ENCODE measurements around the gene ILF3.
A peak's percentile ranks its signal among the peaks of the same experiment; 100 is the strongest.
"Not testable (repeated sequence)": the region's sequence is repeated elsewhere in the genome, so short reads cannot be mapped to it uniquely, and the experiment has no call there.

ILF3 gene

GRCh38 chr19:10654610-10655456 lies 687 bp downstream of the ILF3 start:
- Histone ChIP-seq H3K9me3 (no peaks in the 10 kb centered on the region), H3K36me3 (peaks cover 40% of the 10 kb centered on the region), H3K4me2 (peak overlapping the region; percentile 95), H3K9ac (peak overlapping the region; percentile 100), H3K4me3 (peak overlapping the region; percentile 97), H4K20me1 (peaks cover 52% of the 10 kb centered on the region), H3K27me3 (no peaks in the 10 kb centered on the region), H3K4me1 (peaks cover 59% of the 10 kb centered on the region), H3K27ac (peak overlapping the region; percentile 100)
- TF ChIP-seq Cebpa-rat (IDR thresholded peaks at IDR 0.05) = no peak

- Histone ChIP-seq H4K20me1 (peaks cover 61% of the 10 kb centered on the region), H3K36me3 (peaks cover 48% of the 10 kb centered on the region)
Observed at GRCh38 chr19:10655457-10656312, 1.5 kb downstream of the ILF3 start.

GRCh38 chr19:10660346-10660745 lies 6.2 kb downstream of the ILF3 start:
- Histone ChIP-seq H3K4me2 (peak overlapping the region; percentile 95), H3K27ac (no peak overlapping the region), H3K9ac (peak overlapping the region; percentile 24; the same call in 1 of the 2 replicates), H3K9me3 (no peaks in the 10 kb centered on the region), H4K20me1 (peaks cover 100% of the 10 kb centered on the region), H3K4me3 (no peak overlapping the region), H3K4me1 (peaks cover 96% of the 10 kb centered on the region), H3K27me3 (no peaks in the 10 kb centered on the region), H3K36me3 (peaks cover 76% of the 10 kb centered on the region)
- TF ChIP-seq Cebpa-rat (IDR thresholded peaks at IDR 0.05) = no peak

More at GRCh38 chr19:10655457-10656312, 1.5 kb downstream of the ILF3 start:
- H3K4me3 ChIP-seq = peak overlapping the region; percentile 97
- no peaks in the 10 kb centered on the region for H3K9me3 ChIP-seq
- H3K9ac ChIP-seq = peak overlapping the region; percentile 100
- TF ChIP-seq Cebpa-rat (IDR thresholded peaks at IDR 0.05) = no peak
- H3K4me1 ChIP-seq = peaks cover 68% of the 10 kb centered on the region
- peak overlapping the region; percentile 95 for H3K4me2 ChIP-seq
- H3K27me3 ChIP-seq = no peaks in the 10 kb centered on the region
- peak overlapping the region; percentile 100 for H3K27ac ChIP-seq

GRCh38 chr19:10661946-10662345 lies 7.8 kb downstream of the ILF3 start:
- no peaks in the 10 kb centered on the region for H3K9me3 ChIP-seq
- H3K4me2 ChIP-seq = peak overlapping the region; percentile 95
- peaks cover 76% of the 10 kb centered on the region for H3K36me3 ChIP-seq
- no peak overlapping the region for H3K4me3 ChIP-seq
- H3K9ac ChIP-seq = peak overlapping the region; percentile 42
- TF ChIP-seq Cebpa-rat (IDR thresholded peaks at IDR 0.05) = no peak
- H3K27ac ChIP-seq = 0 out of 2 replicates have a peak overlapping the region, but pooled peaks have one; percentile 44
- no peaks in the 10 kb centered on the region for H3K27me3 ChIP-seq
- H4K20me1 ChIP-seq = peaks cover 100% of the 10 kb centered on the region
- H3K4me1 ChIP-seq = peaks cover 99% of the 10 kb centered on the region

- Histone ChIP-seq H4K20me1 (peaks cover 100% of the 10 kb centered on the region), H3K27ac (peak overlapping the region; percentile 44; the same call in 1 of the 2 replicates), H3K4me1 (peaks cover 99% of the 10 kb centered on the region), H3K9ac (peak overlapping the region; percentile 42), H3K4me3 (no peak overlapping the region), H3K36me3 (peaks cover 76% of the 10 kb centered on the region), H3K9me3 (no peaks in the 10 kb centered on the region), H3K27me3 (no peaks in the 10 kb centered on the region), H3K4me2 (peak overlapping the region; percentile 95)
- TF ChIP-seq Cebpa-rat (IDR thresholded peaks at IDR 0.05) = no peak
Observed at GRCh38 chr19:10662384-10663251, 8.5 kb downstream of the ILF3 start.

GRCh38 chr19:10663252-10663563 lies 9.1 kb downstream of the ILF3 start:
- H3K9me3 ChIP-seq, H3K27me3 ChIP-seq, H3K4me3 ChIP-seq: not testable (repeated sequence)
- Histone ChIP-seq H4K20me1 (peaks cover 100% of the 10 kb centered on the region), H3K4me2 (peak overlapping the region; percentile 95), H3K27ac (peak overlapping the region; percentile 30; the same call in 1 of the 2 replicates), H3K9ac (peak overlapping the region; percentile 42; the same call in 1 of the 2 replicates), H3K4me1 (peaks cover 99% of the 10 kb centered on the region), H3K36me3 (peaks cover 76% of the 10 kb centered on the region)

GRCh38 chr19:10667867-10668266 lies 13.7 kb downstream of the ILF3 start:
- H3K4me2 ChIP-seq = peak overlapping the region; percentile 77
- no peaks in the 10 kb centered on the region for H3K27me3 ChIP-seq
- H3K4me1 ChIP-seq = peaks cover 88% of the 10 kb centered on the region
- peaks cover 90% of the 10 kb centered on the region for H3K36me3 ChIP-seq
- H4K20me1 ChIP-seq = peaks cover 100% of the 10 kb centered on the region
- no peak overlapping the region for H3K4me3 ChIP-seq
- H3K9me3 ChIP-seq = no peaks in the 10 kb centered on the region
- no peak overlapping the region for H3K9ac ChIP-seq
- no peak for TF ChIP-seq Cebpa-rat (IDR thresholded peaks at IDR 0.05)
- no peak overlapping the region for H3K27ac ChIP-seq

- Histone ChIP-seq H3K9me3 (no peaks in the 10 kb centered on the region), H3K4me2 (peak overlapping the region; percentile 77), H3K4me3 (no peak overlapping the region), H3K4me1 (peaks cover 75% of the 10 kb centered on the region), H3K9ac (peak overlapping the region; percentile 46; the same call in 1 of the 2 replicates), H3K27me3 (no peaks in the 10 kb centered on the region), H3K27ac (no peak overlapping the region), H3K36me3 (peaks cover 99% of the 10 kb centered on the region), H4K20me1 (peaks cover 100% of the 10 kb centered on the region)
- no peak for TF ChIP-seq Cebpa-rat (IDR thresholded peaks at IDR 0.05)
Observed at GRCh38 chr19:10669246-10669645, 15.1 kb downstream of the ILF3 start.

- Histone ChIP-seq H3K4me2 (peak overlapping the region; percentile 77), H3K9ac (peak overlapping the region; percentile 46; the same call in 1 of the 2 replicates), H3K9me3 (no peaks in the 10 kb centered on the region), H3K36me3 (peaks cover 100% of the 10 kb centered on the region), H4K20me1 (peaks cover 100% of the 10 kb centered on the region), H3K27ac (no peak overlapping the region), H3K4me1 (peaks cover 66% of the 10 kb centered on the region), H3K4me3 (no peak overlapping the region), H3K27me3 (no peaks in the 10 kb centered on the region)
- TF ChIP-seq Cebpa-rat (IDR thresholded peaks at IDR 0.05) = no peak
Observed at GRCh38 chr19:10670182-10670581, 16.0 kb downstream of the ILF3 start.
